Mesenteric fat pad (tissue), 1 donor: ENCODE data around the gene CD55. TPM values are rescaled to one million over a fixed set of nuclear protein-coding genes. Genes with fewer than 3 reads are reported as not detected.

Source experiments
- DNase-seq: peaks from one replicate; pipeline ENCODE4 v3.0.0-alpha.2; 2020; ENCODE audit warnings: low spot score
- total RNA-seq: library from RNA; stranded (reverse); fragmentation: NEBNext Ultra II Directional; extraction: Animal tissue kit (Norgen Biotek cat#: 25700); gene quantifications from one replicate; pipeline ENCODE4 v1.2.1, GENCODE V29; 2021
- donor health status: DM: yes; HTN: yes; CAD: no.

CD55 gene
- total RNA-seq, 1 donor from 2014 or later: 82.3 TPM

- DNase-seq: no peak
Observed at GRCh38 chr1:207361889-207362288, 40.4 kb downstream of the CD55 start.

- no peak for DNase-seq
Observed at GRCh38 chr1:207362962-207363860, 41.7 kb downstream of the CD55 start.

GRCh38 chr1:207363871-207364270, 42.4 kb downstream of the CD55 start:
- DNase-seq: no peak

- DNase-seq: no peak
Observed at GRCh38 chr1:207364614-207365013, 43.1 kb downstream of the CD55 start.

GRCh38 chr1:207365063-207365462, 43.6 kb downstream of the CD55 start:
- no peak for DNase-seq

GRCh38 chr1:207366022-207366421, 44.5 kb downstream of the CD55 start:
- DNase-seq: no peak

- DNase-seq: no peak
Observed at GRCh38 chr1:207388721-207389120, 67.2 kb downstream of the CD55 start.

- no peak for DNase-seq
Observed at GRCh38 chr1:207389728-207390464, 68.4 kb downstream of the CD55 start.

GRCh38 chr1:207393610-207394009, 72.1 kb downstream of the CD55 start:
- no peak for DNase-seq

GRCh38 chr1:207396168-207396746, 74.8 kb downstream of the CD55 start:
- DNase-seq: no peak

GRCh38 chr1:207397525-207397926, 76.0 kb downstream of the CD55 start:
- DNase-seq: no peak

- DNase-seq: no peak
Observed at GRCh38 chr1:207398986-207399385, 77.5 kb downstream of the CD55 start.

GRCh38 chr1:207401578-207401977, 80.1 kb downstream of the CD55 start:
- DNase-seq: no peak

GRCh38 chr1:207402744-207403143, 81.3 kb downstream of the CD55 start:
- DNase-seq: no peak

- DNase-seq: no peak
Observed at GRCh38 chr1:207404849-207405525, 83.5 kb downstream of the CD55 start.

- DNase-seq: no peak
Observed at GRCh38 chr1:207405814-207406213, 84.3 kb downstream of the CD55 start.

GRCh38 chr1:207407655-207408260, 86.3 kb downstream of the CD55 start:
- no peak for DNase-seq
